GM21723 (cell line): Measurements from ENCODE around the gene DIP2A.
"Not testable (repeated sequence)": the region's sequence is repeated elsewhere in the genome, so short reads cannot be mapped to it uniquely, and the experiment has no call there.

ENCODE experiments used
- ATAC-seq: cut with Tn5 transposase; IDR thresholded peaks from one replicate; pipeline ENCODE4 v1.9.1; 2021; ENCODE audit warnings: mild to moderate bottlenecking, moderate library complexity; ENCODE audit not compliant: unreplicated experiment

Gene DIP2A

GRCh38 chr21:46442938-46443337 lies 15.8 kb upstream of the DIP2A start:
- ATAC-seq = no peak

GRCh38 chr21:46443910-46444309 lies 14.8 kb upstream of the DIP2A start:
- ATAC-seq = no peak

GRCh38 chr21:46448108-46448507 lies 10.6 kb upstream of the DIP2A start:
- no peak for ATAC-seq

GRCh38 chr21:46448855-46449254 lies 9.8 kb upstream of the DIP2A start:
- ATAC-seq = not testable (repeated sequence)

- no peak for ATAC-seq
Measured at GRCh38 chr21:46452710-46453109, 6.0 kb upstream of the DIP2A start.

- ATAC-seq = no peak
Measured at GRCh38 chr21:46454142-46454541, 4.5 kb upstream of the DIP2A start.

GRCh38 chr21:46454634-46455390 lies 3.9 kb upstream of the DIP2A start:
- ATAC-seq = no peak

GRCh38 chr21:46455575-46456385 lies 2.9 kb upstream of the DIP2A start:
- ATAC-seq = no peak

- ATAC-seq = no peak
Measured at GRCh38 chr21:46456750-46457149, 1.9 kb upstream of the DIP2A start.

GRCh38 chr21:46457801-46458314 lies 833 bp upstream of the DIP2A start:
- peak; percentile 40 for ATAC-seq

GRCh38 chr21:46459024-46459355 lies 299 bp downstream of the DIP2A start:
- no peak for ATAC-seq

- no peak for ATAC-seq
Measured at GRCh38 chr21:46459356-46460112, 843 bp downstream of the DIP2A start.

- no peak for ATAC-seq
Measured at GRCh38 chr21:46461909-46462308, 3.2 kb downstream of the DIP2A start.

GRCh38 chr21:46465153-46465552 lies 6.5 kb downstream of the DIP2A start:
- not testable (repeated sequence) for ATAC-seq

GRCh38 chr21:46465651-46466050 lies 7.0 kb downstream of the DIP2A start:
- no peak for ATAC-seq

- no peak for ATAC-seq
Measured at GRCh38 chr21:46468108-46468774, 9.6 kb downstream of the DIP2A start.

- no peak for ATAC-seq
Measured at GRCh38 chr21:46469275-46469674, 10.6 kb downstream of the DIP2A start.

- ATAC-seq = no peak
Measured at GRCh38 chr21:46471514-46471913, 12.8 kb downstream of the DIP2A start.

- ATAC-seq = no peak
Measured at GRCh38 chr21:46472246-46472645, 13.6 kb downstream of the DIP2A start.

- no peak for ATAC-seq
Measured at GRCh38 chr21:46474382-46474781, 15.7 kb downstream of the DIP2A start.

- ATAC-seq = no peak
Measured at GRCh38 chr21:46475296-46475695, 16.6 kb downstream of the DIP2A start.
